ENCODE results near the gene COG5.

DNA sequence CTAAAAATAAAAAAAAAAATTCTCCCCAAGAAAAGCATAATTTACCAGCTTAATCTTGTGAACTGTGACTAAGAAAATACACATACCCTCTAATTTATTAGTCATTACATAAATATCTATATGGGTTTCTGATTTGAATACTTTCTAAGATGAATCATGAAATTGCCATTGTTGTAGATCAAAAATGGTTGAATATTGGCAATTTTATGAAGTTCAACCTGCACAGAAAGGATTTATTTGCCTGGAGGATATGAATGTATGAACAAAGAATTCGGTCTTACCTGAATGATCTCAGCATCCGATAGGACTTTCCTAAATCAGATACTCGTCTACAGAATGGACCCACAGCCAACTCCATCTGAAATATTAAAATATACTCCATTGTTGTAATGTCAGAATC, 333.4 kb downstream of the COG5 start:
- TF ChIP-seq POLR2AphosphoS5 (IDR thresholded peaks at IDR 0.05; ENCODE audit: low read depth) (no peak), EZH2 (IDR thresholded peaks at IDR 0.05; ENCODE audit: low read depth, unreplicated experiment) (no peak), JUNB (IDR thresholded peaks at IDR 0.05; ENCODE audit: unreplicated experiment) (no peak)
- TF ChIP-seq, protein P1, sequence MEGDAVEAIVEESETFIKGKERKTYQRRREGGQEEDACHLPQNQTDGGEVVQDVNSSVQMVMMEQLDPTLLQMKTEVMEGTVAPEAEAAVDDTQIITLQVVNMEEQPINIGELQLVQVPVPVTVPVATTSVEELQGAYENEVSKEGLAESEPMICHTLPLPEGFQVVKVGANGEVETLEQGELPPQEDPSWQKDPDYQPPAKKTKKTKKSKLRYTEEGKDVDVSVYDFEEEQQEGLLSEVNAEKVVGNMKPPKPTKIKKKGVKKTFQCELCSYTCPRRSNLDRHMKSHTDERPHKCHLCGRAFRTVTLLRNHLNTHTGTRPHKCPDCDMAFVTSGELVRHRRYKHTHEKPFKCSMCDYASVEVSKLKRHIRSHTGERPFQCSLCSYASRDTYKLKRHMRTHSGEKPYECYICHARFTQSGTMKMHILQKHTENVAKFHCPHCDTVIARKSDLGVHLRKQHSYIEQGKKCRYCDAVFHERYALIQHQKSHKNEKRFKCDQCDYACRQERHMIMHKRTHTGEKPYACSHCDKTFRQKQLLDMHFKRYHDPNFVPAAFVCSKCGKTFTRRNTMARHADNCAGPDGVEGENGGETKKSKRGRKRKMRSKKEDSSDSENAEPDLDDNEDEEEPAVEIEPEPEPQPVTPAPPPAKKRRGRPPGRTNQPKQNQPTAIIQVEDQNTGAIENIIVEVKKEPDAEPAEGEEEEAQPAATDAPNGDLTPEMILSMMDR (conservative IDR thresholded peaks at IDR 0.05; ENCODE audit: low read depth in 2 of 2), result no peak
